Measurements from ENCODE around the gene FUT1. TPM values are rescaled to one million over a fixed set of nuclear protein-coding genes. Genes with fewer than 3 reads are reported as not detected.
A peak's percentile ranks its signal among the peaks of the same experiment; 100 is the strongest.

The FUT1 gene
- total RNA-seq, 4 donors from 2014 or later: 0.98 to 4.2 (median 2.4) TPM

- H3K4me1 ChIP-seq: peaks cover 0 to 34% (median 8%) of the 10 kb centered on the region in 4 donors
Observed at GRCh38 chr19:48750351-48750750, 2.1 kb downstream of the FUT1 start.

GRCh38 chr19:48749571-48750198 is 2.8 kb downstream of the FUT1 start:
- H3K9me3 ChIP-seq: no peaks in the 10 kb centered on the region
- H3K27ac ChIP-seq: no peak overlapping the region
- H3K27me3 ChIP-seq: peaks cover 0 to 59% of the 10 kb centered on the region in 2 donors
- WGBS, 2 donors: 66 to 78% methylated on average over 4 of the region's 4 CpGs
- no peak for TF ChIP-seq POLR2A (IDR thresholded peaks at IDR 0.05)
- no peak for TF ChIP-seq EP300 (IDR thresholded peaks at IDR 0.05)
- TF ChIP-seq, protein P1, sequence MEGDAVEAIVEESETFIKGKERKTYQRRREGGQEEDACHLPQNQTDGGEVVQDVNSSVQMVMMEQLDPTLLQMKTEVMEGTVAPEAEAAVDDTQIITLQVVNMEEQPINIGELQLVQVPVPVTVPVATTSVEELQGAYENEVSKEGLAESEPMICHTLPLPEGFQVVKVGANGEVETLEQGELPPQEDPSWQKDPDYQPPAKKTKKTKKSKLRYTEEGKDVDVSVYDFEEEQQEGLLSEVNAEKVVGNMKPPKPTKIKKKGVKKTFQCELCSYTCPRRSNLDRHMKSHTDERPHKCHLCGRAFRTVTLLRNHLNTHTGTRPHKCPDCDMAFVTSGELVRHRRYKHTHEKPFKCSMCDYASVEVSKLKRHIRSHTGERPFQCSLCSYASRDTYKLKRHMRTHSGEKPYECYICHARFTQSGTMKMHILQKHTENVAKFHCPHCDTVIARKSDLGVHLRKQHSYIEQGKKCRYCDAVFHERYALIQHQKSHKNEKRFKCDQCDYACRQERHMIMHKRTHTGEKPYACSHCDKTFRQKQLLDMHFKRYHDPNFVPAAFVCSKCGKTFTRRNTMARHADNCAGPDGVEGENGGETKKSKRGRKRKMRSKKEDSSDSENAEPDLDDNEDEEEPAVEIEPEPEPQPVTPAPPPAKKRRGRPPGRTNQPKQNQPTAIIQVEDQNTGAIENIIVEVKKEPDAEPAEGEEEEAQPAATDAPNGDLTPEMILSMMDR (IDR thresholded peaks at IDR 0.05): no peak
- no peaks in the 10 kb centered on the region for H3K36me3 ChIP-seq
- no peak overlapping the region for H3K4me3 ChIP-seq
- no peak for DNase-seq (ENCODE audit: low spot score in 2 of 2)
- H3K4me1 ChIP-seq: peaks cover 0 to 34% (median 8%) of the 10 kb centered on the region in 4 donors

More at GRCh38 chr19:48750351-48750750, 2.1 kb downstream of the FUT1 start:
- 92 to 95% methylated on average over 28 to 30 of the region's 31 CpGs for WGBS, 2 donors
- Histone ChIP-seq H3K4me3 (no peak overlapping the region), H3K27ac (no peak overlapping the region), H3K36me3 (no peaks in the 10 kb centered on the region), H3K27me3 (peaks cover 0 to 59% of the 10 kb centered on the region in 2 donors), H3K9me3 (no peaks in the 10 kb centered on the region)
- DNase-seq (ENCODE audit: low spot score in 2 of 2): no peak
- TF ChIP-seq EP300 (IDR thresholded peaks at IDR 0.05): no peak
- no peak for TF ChIP-seq POLR2A (IDR thresholded peaks at IDR 0.05)
- TF ChIP-seq, protein P1 (IDR thresholded peaks at IDR 0.05): no peak

- H3K9me3 ChIP-seq: no peaks in the 10 kb centered on the region
- DNase-seq (ENCODE audit: low spot score in 2 of 2): peak; percentile 33 to 63
- peak within 1 kb of the TSS in 3 of 4 donors; percentile 5 to 87 (median 78) for H3K27ac ChIP-seq
- H3K36me3 ChIP-seq: no peaks in the 10 kb centered on the region
- peaks cover 0 to 18% (median 0%) of the 10 kb centered on the region in 4 donors for H3K4me1 ChIP-seq
- TF ChIP-seq, protein P1 (IDR thresholded peaks at IDR 0.05): no peak
- TF ChIP-seq EP300 (IDR thresholded peaks at IDR 0.05) (peak; percentile 14 to 33), POLR2A (IDR thresholded peaks at IDR 0.05) (peak in 1 of 2 donors; percentile 13)
- WGBS, 2 donors: 6 to 7% methylated on average over 24 to 31 of the region's 31 CpGs
- peaks cover 0 to 38% of the 10 kb centered on the region in 2 donors for H3K27me3 ChIP-seq
- peak within 1 kb of the TSS; percentile 18 to 51 (median 25) for H3K4me3 ChIP-seq
Observed at GRCh38 chr19:48746738-48747575, 5.5 kb downstream of the FUT1 start, which contains the start of gene IZUMO1. IZUMO1 (minus strand) TSS chr19:48746909; CDS start chr19:48745859, 1,050 bp downstream.

GRCh38 chr19:48746110-48746509 is 6.3 kb downstream of the FUT1 start:
- Histone ChIP-seq H3K27ac (no peak overlapping the region), H3K4me1 (peaks cover 0 to 22% (median 2%) of the 10 kb centered on the region in 4 donors), H3K27me3 (peaks cover 0 to 30% of the 10 kb centered on the region in 2 donors), H3K4me3 (no peak overlapping the region), H3K9me3 (no peaks in the 10 kb centered on the region), H3K36me3 (no peaks in the 10 kb centered on the region)
- TF ChIP-seq, protein P1 (IDR thresholded peaks at IDR 0.05): no peak
- TF ChIP-seq EP300 (IDR thresholded peaks at IDR 0.05): no peak
- TF ChIP-seq POLR2A (IDR thresholded peaks at IDR 0.05): no peak
- WGBS, 2 donors: 74 to 77% methylated on average over 8 of the region's 8 CpGs
- DNase-seq (ENCODE audit: low spot score in 2 of 2): no peak

Data from tibial nerve (tissue), 4 donors.